Neural cell (in vitro differentiated cells): Measurements from ENCODE around the gene SMTN.

ENCODE experiments used
- CTCF ChIP-seq: fragments of 450-650 bp; IDR thresholded peaks from 2 replicates; pipeline ENCODE4 v1.5.1; 2014; ENCODE audit warnings: antibody characterized with exemption, mild to moderate bottlenecking, moderate library complexity; ENCODE audit not compliant: poor library complexity, severe bottlenecking
- EP300 ChIP-seq: fragments of 450-650 bp; conservative IDR thresholded peaks from 2 replicates; pipeline ENCODE4 v1.6.1; 2014; ENCODE audit warnings: antibody characterized with exemption, mild to moderate bottlenecking, moderate library complexity; ENCODE audit not compliant: poor library complexity, severe bottlenecking
- EZH2 ChIP-seq: fragments of 200-600, 300-800 bp; shearing (Covaris generic), sonication (generic); IDR thresholded peaks from 2 replicates; pipeline ENCODE4 v1.6.1; 2014; ENCODE audit warnings: antibody characterized with exemption, low read length, borderline replicate concordance, mild to moderate bottlenecking; ENCODE audit not compliant: insufficient read depth, poor library complexity, severe bottlenecking
- MXI1 ChIP-seq: fragments of 450-650 bp; conservative IDR thresholded peaks from 2 replicates; pipeline ENCODE4 v1.6.1; 2014; ENCODE audit warnings: antibody characterized with exemption, mild to moderate bottlenecking; ENCODE audit not compliant: poor library complexity, severe bottlenecking
- POLR2AphosphoS5 ChIP-seq: IDR thresholded peaks from 2 replicates; pipeline ENCODE4 v1.6.1; 2012
- RAD21 ChIP-seq: fragments of 450-650 bp; conservative IDR thresholded peaks from 2 replicates; pipeline ENCODE4 v1.6.1; 2014; ENCODE audit warnings: antibody characterized with exemption, mild to moderate bottlenecking, moderate library complexity
- REST ChIP-seq: IDR thresholded peaks from 2 replicates; pipeline ENCODE4 v1.6.1; 2012; ENCODE audit warnings: borderline replicate concordance
- SMC3 ChIP-seq: fragments of 450-650 bp; conservative IDR thresholded peaks from 2 replicates; pipeline ENCODE4 v1.6.1; 2014; ENCODE audit warnings: antibody characterized with exemption, mild to moderate bottlenecking, moderate library complexity; ENCODE audit not compliant: poor library complexity
- TAF1 ChIP-seq: IDR thresholded peaks from 2 replicates; pipeline ENCODE4 v1.6.1; 2012; ENCODE audit warnings: low read depth

- TF ChIP-seq EZH2, result no peak
- no peak for TF ChIP-seq RAD21
- no peak for TF ChIP-seq CTCF
- no peak for TF ChIP-seq REST
- no peak for TF ChIP-seq POLR2AphosphoS5
- TF ChIP-seq TAF1, result no peak
- no peak for TF ChIP-seq MXI1
- TF ChIP-seq SMC3, result no peak
- no peak for TF ChIP-seq EP300
Measured at GRCh38 chr22:31090217-31091085, 9.3 kb downstream of the SMTN start.
